PC-3 (cell line): Measurements from ENCODE around the gene MAN2B1. TPM values are rescaled to one million over a fixed set of nuclear protein-coding genes. Genes with fewer than 3 reads are reported as not detected.

Experiments
- ATAC-seq: fragments of 200-7000 bp; cut with Tn5 transposase; 2 replicates; pipeline ENCODE4 v1.9.1; 2020; ENCODE audit warnings: mild to moderate bottlenecking, moderate library complexity
- BruUV-seq: library from RNA; stranded (reverse); fragments of 400-500 nt; replicated peaks from 2 replicates; lab custom pipeline; 2021; lab: Mats Ljungman, UMichigan
- CTCF ChIA-PET: fragments of 300-600 bp; sonication (Branson Sonifier 250); formaldehyde crosslinking; loops from one replicate; lab custom pipeline; 2022; ENCODE audit warnings: antibody characterized with exemption; lab: Charles Lee
- POLR2A ChIA-PET: fragments of 300-600 bp; sonication (Branson Sonifier 250); formaldehyde crosslinking; loops from one replicate; lab custom pipeline; 2022; ENCODE audit warnings: antibody characterized with exemption; ENCODE audit not compliant: unreplicated experiment; lab: Charles Lee
- DNase-seq: peaks from one replicate; pipeline ENCODE4 v3.0.0-alpha.2; 2015
- H2AFZ ChIP-seq: fragments of 300-600 bp; sonication (generic); 2 replicates; pipeline ENCODE4 v1.6.0; 2016; ENCODE audit warnings: antibody characterized with exemption, low read length
- H3F3A ChIP-seq: fragments of 300-600 bp; sonication (generic); one replicate; pipeline ENCODE4 v1.6.0; 2017; ENCODE audit warnings: antibody characterized with exemption, low read length, control low read depth, mild to moderate bottlenecking; ENCODE audit not compliant: unreplicated experiment
- H3K27ac ChIP-seq: fragments of 300-600 bp; sonication (generic); 2 replicates; pipeline ENCODE4 v1.5.1; 2016; ENCODE audit warnings: mild to moderate bottlenecking, low read length
- H3K27me3 ChIP-seq: fragments of 300-600 bp; sonication (generic); 2 replicates; pipeline ENCODE4 v1.6.1; 2016; ENCODE audit warnings: low read length, mixed read lengths
- H3K36me3 ChIP-seq: fragments of 300-600 bp; sonication (generic); 2 replicates; pipeline ENCODE4 v1.6.1; 2016; ENCODE audit warnings: low read depth, mixed run types, low read length, mixed read lengths
- H3K4me1 ChIP-seq: fragments of 300-600 bp; sonication (generic); 2 replicates; pipeline ENCODE4 v1.5.1; 2016; ENCODE audit warnings: low read length; ENCODE audit not compliant: insufficient read depth
- H3K4me2 ChIP-seq: fragments of 300-600 bp; sonication (generic); 2 replicates; pipeline ENCODE4 v1.6.0; 2016; ENCODE audit warnings: low read length
- H3K4me3 ChIP-seq: fragments of 300-600 bp; sonication (generic); 2 replicates; pipeline ENCODE4 v1.5.1; 2016; ENCODE audit warnings: mild to moderate bottlenecking, low read length, mixed read lengths
- H3K79me2 ChIP-seq: fragments of 300-600 bp; sonication (generic); 2 replicates; pipeline ENCODE4 v1.6.1; 2017; ENCODE audit warnings: low read length, mixed read lengths
- H3K9ac ChIP-seq: fragments of 300-600 bp; sonication (generic); 2 replicates; pipeline ENCODE4 v1.6.0; 2016; ENCODE audit warnings: mild to moderate bottlenecking, low read length
- H3K9me2 ChIP-seq: fragments of 300-600 bp; sonication (generic); replicated peaks from 2 replicates; pipeline ENCODE4 v1.6.1; 2016; ENCODE audit warnings: mixed run types, low read length, mixed read lengths
- H3K9me3 ChIP-seq: fragments of 300-600 bp; sonication (generic); 2 replicates; pipeline ENCODE4 v1.6.1; 2016; ENCODE audit warnings: low read length, mixed read lengths
- H4K20me1 ChIP-seq: fragments of 300-600 bp; sonication (generic); 2 replicates; pipeline ENCODE4 v1.6.1; 2016; ENCODE audit warnings: low read length, mixed read lengths
- EZH2 ChIP-seq: fragments of 300-600 bp; sonication (generic); IDR thresholded peaks from one replicate; pipeline ENCODE4 v1.6.1; 2017; ENCODE audit warnings: antibody characterized with exemption, mild to moderate bottlenecking, low read length; ENCODE audit not compliant: unreplicated experiment
- EZH2phosphoT487 ChIP-seq: fragments of 300-600 bp; sonication (generic); IDR thresholded peaks from 2 replicates; pipeline ENCODE4 v1.6.1; 2018; ENCODE audit warnings: mild to moderate bottlenecking, antibody characterized with exemption, low read length, borderline replicate concordance
- intact Hi-C: fragments of 100-400 bp; cut with micrococcal nuclease; formaldehyde crosslinking; loops from 2 replicates; pipeline ENCODE4 v1.9.0; 2023
- total RNA-seq: library from RNA; depleted of rRNA; stranded (reverse); fragments of >200 nt; gene quantifications from 2 replicates; pipeline ENCODE4 v1.2.3, GENCODE V29; 2014
- TF ChIP-seq, protein P1 (sequence below): fragments of 300-600 bp; sonication (generic); conservative IDR thresholded peaks from 2 replicates; pipeline ENCODE4 v1.5.1; 2017; ENCODE audit warnings: antibody characterized with exemption, low read depth, mild to moderate bottlenecking, low read length

MAN2B1 gene
- total RNA-seq, 1 experiment from 2014 or later = 67.5 TPM

DNA sequence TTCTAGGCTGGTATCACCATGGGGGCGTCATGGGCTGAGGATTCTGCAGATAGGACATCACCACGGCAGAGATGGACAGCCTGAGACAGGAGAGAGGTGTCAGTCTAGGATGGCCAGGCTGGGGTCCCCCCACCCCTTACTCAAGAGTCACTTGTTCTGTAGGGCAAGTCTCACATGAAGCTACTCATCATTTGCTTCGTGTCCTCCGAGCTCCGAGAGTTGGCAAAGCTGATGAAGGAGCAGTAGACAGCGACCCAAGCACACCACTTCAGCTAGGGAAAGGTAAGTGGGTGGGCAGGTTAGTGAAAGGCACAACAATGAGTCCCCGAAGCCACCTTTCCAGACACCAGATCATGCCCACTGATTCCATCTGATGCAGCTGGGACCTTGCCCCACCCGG is 1.8 kb upstream of the MAN2B1 start:
- Histone ChIP-seq H3K9me3 (no peaks in the 10 kb centered on the region), H3K27me3 (no peaks in the 10 kb centered on the region), H3K79me2 (peaks cover 52% of the 10 kb centered on the region), H3K4me1 (peaks cover 32% of the 10 kb centered on the region), H3K27ac (no peak overlapping the region), H3K4me2 (peak overlapping the region; percentile 93), H3F3A (no peaks in the 10 kb centered on the region), H2AFZ (no peak overlapping the region), H4K20me1 (no peaks in the 10 kb centered on the region), H3K36me3 (peaks cover 12% of the 10 kb centered on the region; the same call in 1 of the 2 replicates), H3K9me2 (no peaks in the 10 kb centered on the region), H3K9ac (peak overlapping the region; percentile 91), H3K4me3 (peak overlapping the region; percentile 88)
- CTCF ChIA-PET = no interaction called here
- ATAC-seq (no peak), DNase-seq (no peak)
- intact Hi-C loops = no loop called here
- TF ChIP-seq EZH2phosphoT487 = no peak
- TF ChIP-seq EZH2 = no peak
- TF ChIP-seq, protein P1, sequence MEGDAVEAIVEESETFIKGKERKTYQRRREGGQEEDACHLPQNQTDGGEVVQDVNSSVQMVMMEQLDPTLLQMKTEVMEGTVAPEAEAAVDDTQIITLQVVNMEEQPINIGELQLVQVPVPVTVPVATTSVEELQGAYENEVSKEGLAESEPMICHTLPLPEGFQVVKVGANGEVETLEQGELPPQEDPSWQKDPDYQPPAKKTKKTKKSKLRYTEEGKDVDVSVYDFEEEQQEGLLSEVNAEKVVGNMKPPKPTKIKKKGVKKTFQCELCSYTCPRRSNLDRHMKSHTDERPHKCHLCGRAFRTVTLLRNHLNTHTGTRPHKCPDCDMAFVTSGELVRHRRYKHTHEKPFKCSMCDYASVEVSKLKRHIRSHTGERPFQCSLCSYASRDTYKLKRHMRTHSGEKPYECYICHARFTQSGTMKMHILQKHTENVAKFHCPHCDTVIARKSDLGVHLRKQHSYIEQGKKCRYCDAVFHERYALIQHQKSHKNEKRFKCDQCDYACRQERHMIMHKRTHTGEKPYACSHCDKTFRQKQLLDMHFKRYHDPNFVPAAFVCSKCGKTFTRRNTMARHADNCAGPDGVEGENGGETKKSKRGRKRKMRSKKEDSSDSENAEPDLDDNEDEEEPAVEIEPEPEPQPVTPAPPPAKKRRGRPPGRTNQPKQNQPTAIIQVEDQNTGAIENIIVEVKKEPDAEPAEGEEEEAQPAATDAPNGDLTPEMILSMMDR = no peak
- POLR2A ChIA-PET = interaction anchor here (0.7 kb wide), 1 partner anchor 13 kb away, joined by 6 read pairs; no protein-coding TSS in a partner anchor
- no TSS peak for BruUV-seq

DNA sequence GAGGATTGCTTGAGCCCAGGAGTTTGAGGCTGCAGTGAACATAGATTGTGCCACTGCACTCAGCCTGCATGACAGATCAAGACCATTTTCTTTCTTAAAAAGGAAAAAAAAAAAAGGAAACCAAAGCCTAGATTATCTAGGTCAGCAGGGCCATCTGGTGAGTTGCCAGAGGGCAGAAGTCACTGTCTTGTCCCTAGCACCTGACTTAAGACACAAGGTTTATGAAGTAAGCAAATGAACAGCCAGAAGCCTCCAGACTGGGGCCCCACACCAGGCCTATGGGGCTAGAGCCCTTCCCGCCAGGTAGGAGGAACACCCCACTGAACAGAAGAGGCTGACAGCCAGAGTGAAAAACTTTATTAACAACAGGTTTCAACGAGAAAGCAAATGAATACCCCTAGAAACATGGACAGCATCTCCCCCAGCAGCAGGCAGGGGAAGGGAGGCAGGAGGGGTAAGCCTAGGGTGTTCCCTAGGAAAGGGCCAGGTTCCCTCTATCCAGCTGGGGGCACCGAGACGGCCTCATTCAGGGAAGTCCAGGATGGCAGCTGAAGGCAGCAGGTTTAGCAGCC is 1.3 kb upstream of the MAN2B1 start:
- intact Hi-C loops = loop anchor here (2.0 kb wide), 1 partner anchor 57 kb away; the partner anchor contains the start of genes ZNF490 and ZNF791
- H4K20me1 ChIP-seq = no peaks in the 10 kb centered on the region
- no peaks in the 10 kb centered on the region for H3K27me3 ChIP-seq
- POLR2A ChIA-PET = no interaction called here
- 0 out of 2 replicates have a peak overlapping the region, but pooled peaks have one; percentile 91 for H3K9ac ChIP-seq
- H3F3A ChIP-seq = no peaks in the 10 kb centered on the region
- DNase-seq (no peak), ATAC-seq (no peak)
- H2AFZ ChIP-seq = no peak overlapping the region
- BruUV-seq = no TSS peak
- H3K79me2 ChIP-seq = peaks cover 52% of the 10 kb centered on the region
- TF ChIP-seq EZH2phosphoT487 (no peak), EZH2 (no peak)
- TF ChIP-seq, protein P1 = no peak
- no peak overlapping the region for H3K27ac ChIP-seq
- peaks cover 32% of the 10 kb centered on the region for H3K4me1 ChIP-seq
- peak overlapping the region; percentile 93 for H3K4me2 ChIP-seq
- CTCF ChIA-PET = no interaction called here
- no peaks in the 10 kb centered on the region for H3K9me3 ChIP-seq
- no peaks in the 10 kb centered on the region for H3K9me2 ChIP-seq
- peaks cover 13% of the 10 kb centered on the region; the same call in 1 of the 2 replicates for H3K36me3 ChIP-seq
- H3K4me3 ChIP-seq = peak overlapping the region; percentile 88

DNA sequence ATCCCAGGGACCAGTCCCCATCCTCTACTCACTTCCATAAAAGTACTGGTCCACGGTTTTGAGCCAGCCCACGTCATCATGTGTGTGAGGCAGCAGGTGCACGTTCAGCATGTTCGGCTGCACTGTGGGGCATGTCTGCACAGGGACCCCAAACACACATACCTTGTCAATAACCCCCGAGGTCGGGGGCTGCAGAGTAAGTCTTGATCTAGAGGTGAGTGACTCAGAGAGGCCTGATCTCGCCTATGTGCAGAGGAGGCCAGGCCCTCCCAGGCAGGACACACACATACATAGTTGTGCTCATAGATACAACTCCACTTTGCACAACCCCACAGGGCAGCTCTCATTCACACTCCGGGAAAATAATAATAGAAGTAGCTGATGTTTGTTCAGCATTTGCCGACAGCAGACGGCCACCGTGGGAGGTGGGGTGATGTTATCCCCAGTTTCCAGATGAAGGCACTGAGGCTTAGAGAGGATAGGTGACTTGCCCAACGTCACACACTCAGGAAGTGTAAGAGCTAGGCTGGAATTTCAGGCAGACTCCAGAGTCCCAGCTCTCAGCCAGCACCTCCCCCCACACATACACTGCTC is 774 bp downstream of the MAN2B1 start:
- peak; percentile 12 for ATAC-seq
- BruUV-seq = no TSS peak
- Histone ChIP-seq H2AFZ (peak overlapping the region; percentile 90), H3K27me3 (no peaks in the 10 kb centered on the region), H3K4me2 (peak overlapping the region; percentile 93), H3K9me3 (no peaks in the 10 kb centered on the region), H3K79me2 (peaks cover 50% of the 10 kb centered on the region), H3K9me2 (no peaks in the 10 kb centered on the region), H3K4me3 (peak overlapping the region; percentile 88), H3F3A (no peaks in the 10 kb centered on the region), H3K4me1 (peaks cover 31% of the 10 kb centered on the region), H4K20me1 (no peaks in the 10 kb centered on the region), H3K9ac (peak overlapping the region; percentile 80), H3K27ac (no peak overlapping the region), H3K36me3 (peaks cover 18% of the 10 kb centered on the region)
- DNase-seq = no peak
- intact Hi-C loops = loop anchor here (2.0 kb wide), 1 partner anchor 55 kb away; the partner anchor contains the start of genes ZNF490 and ZNF791
- CTCF ChIA-PET = no interaction called here
- TF ChIP-seq EZH2 (no peak), EZH2phosphoT487 (no peak)
- TF ChIP-seq, protein P1 = no peak
- POLR2A ChIA-PET = interaction anchor here (0.6 kb wide), 2 partner anchors 214 to 382 kb away, joined by 3 to 4 read pairs; no protein-coding TSS in a partner anchor
